LNCAP (cell line): ENCODE measurements around the gene CALML6.

Experiments used
- CTCF ChIP-seq: fragments of 450-650 bp; IDR thresholded peaks from 2 replicates; pipeline ENCODE4 v1.5.1; 2017; ENCODE audit warnings: mild to moderate bottlenecking

CALML6 gene

GRCh38 chr1:1922956-1923833 is 8.1 kb downstream of the CALML6 start:
- TF ChIP-seq CTCF = no peak

- no peak for TF ChIP-seq CTCF
These were observed 9.3 kb downstream of the CALML6 start for GRCh38 chr1:1924386-1924785.

GRCh38 chr1:1924849-1925248 is 9.8 kb downstream of the CALML6 start:
- no peak for TF ChIP-seq CTCF

- no peak for TF ChIP-seq CTCF
These were observed 10.6 kb downstream of the CALML6 start for GRCh38 chr1:1925437-1926345.

GRCh38 chr1:1926346-1926811 is 11.3 kb downstream of the CALML6 start:
- TF ChIP-seq CTCF = no peak

- no peak for TF ChIP-seq CTCF
These were observed 12.0 kb downstream of the CALML6 start for GRCh38 chr1:1926886-1927660.

- TF ChIP-seq CTCF = no peak
These were observed 12.7 kb downstream of the CALML6 start for GRCh38 chr1:1927751-1928150.
